Effector memory CD8-positive, alpha-beta T cell (primary cell): ENCODE data around the gene CAPSL.

Experiments used
- ATAC-seq: fragments of 150-1000 bp; cut with Tn5 transposase; replicated peaks from 2 replicates; pipeline ENCODE4 v1.10.0; 2021; ENCODE audit warnings: mild to moderate bottlenecking, moderate library complexity
- DNase-seq, 3 experiments: peaks; one replicate each; pipeline ENCODE4 v3.0.0; 2021
- H3K27ac Mint-ChIP-seq, 2 donors: one replicate each; pipeline ENCODE4 v1.8.0; 2022; ENCODE audit warnings: mild to moderate bottlenecking in 2 of 2, mixed read lengths in 2 of 2, moderate library complexity in 2 of 2
- H3K27me3 Mint-ChIP-seq, 2 donors: one replicate each; pipeline ENCODE4 v1.8.0; 2022; ENCODE audit warnings: mixed read lengths in 2 of 2
- H3K36me3 Mint-ChIP-seq: one replicate; pipeline ENCODE4 v1.8.0; 2022; ENCODE audit warnings: mild to moderate bottlenecking, moderate library complexity, mixed read lengths; ENCODE audit not compliant: insufficient read depth
- H3K4me1 Mint-ChIP-seq, 2 donors: one replicate each; pipeline ENCODE4 v1.8.0; 2022; ENCODE audit warnings: low read depth in 2 of 2, mixed read lengths in 2 of 2
- H3K4me3 Mint-ChIP-seq, 2 donors: one replicate each; pipeline ENCODE4 v1.8.0; 2022; ENCODE audit warnings: mild to moderate bottlenecking in 2 of 2, mixed read lengths in 2 of 2, moderate library complexity in 2 of 2
- H3K9me3 Mint-ChIP-seq, 2 donors: one replicate each; pipeline ENCODE4 v1.8.0; 2022; ENCODE audit warnings: mixed read lengths in 2 of 2

CAPSL gene

DNA sequence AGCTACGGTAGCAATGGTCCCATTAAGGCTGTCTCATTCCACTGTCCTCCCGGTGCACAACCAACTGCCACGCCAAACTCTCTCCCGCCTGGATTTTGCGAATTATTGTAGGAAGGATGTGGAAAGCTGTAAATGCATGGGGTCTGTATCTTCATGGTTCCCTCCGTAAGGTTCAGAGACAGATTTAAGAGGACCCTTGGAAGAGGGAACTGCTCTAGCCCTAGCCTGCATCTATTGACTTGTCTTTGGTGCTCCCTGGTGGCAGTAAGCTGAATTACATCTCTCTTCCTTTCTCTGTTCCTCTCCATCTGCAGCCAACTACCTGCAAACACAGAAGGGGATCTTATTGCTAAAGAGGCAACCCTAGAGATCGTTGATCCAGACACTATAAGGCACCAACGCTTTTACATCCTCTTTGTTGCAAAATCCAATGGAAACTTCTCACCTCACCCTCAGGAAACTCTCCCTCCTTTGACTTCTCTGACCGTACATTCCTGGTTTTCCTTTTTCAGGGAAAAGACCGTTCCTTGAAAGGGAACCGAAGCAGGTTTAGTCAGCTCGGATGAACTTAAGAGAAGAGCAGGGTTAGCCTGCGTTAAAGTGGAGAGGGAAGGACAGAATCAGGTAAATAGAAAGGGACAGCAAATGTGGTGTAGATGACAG lies 11.9 kb downstream of the CAPSL start:
- Mint-ChIP-seq H3K9me3 (no peaks in the 10 kb centered on the region), H3K4me1 (peaks cover 24 to 27% of the 10 kb centered on the region in 2 donors), H3K36me3 (no peaks in the 10 kb centered on the region), H3K27ac (peak overlapping the region; percentile 42 to 85), H3K4me3 (peak overlapping the region; percentile 4 to 18), H3K27me3 (peaks cover 0 to 9% of the 10 kb centered on the region in 2 donors)
- peak; percentile 45 for ATAC-seq
- DNase-seq: peak; percentile 68 to 74 (median 69)

DNA sequence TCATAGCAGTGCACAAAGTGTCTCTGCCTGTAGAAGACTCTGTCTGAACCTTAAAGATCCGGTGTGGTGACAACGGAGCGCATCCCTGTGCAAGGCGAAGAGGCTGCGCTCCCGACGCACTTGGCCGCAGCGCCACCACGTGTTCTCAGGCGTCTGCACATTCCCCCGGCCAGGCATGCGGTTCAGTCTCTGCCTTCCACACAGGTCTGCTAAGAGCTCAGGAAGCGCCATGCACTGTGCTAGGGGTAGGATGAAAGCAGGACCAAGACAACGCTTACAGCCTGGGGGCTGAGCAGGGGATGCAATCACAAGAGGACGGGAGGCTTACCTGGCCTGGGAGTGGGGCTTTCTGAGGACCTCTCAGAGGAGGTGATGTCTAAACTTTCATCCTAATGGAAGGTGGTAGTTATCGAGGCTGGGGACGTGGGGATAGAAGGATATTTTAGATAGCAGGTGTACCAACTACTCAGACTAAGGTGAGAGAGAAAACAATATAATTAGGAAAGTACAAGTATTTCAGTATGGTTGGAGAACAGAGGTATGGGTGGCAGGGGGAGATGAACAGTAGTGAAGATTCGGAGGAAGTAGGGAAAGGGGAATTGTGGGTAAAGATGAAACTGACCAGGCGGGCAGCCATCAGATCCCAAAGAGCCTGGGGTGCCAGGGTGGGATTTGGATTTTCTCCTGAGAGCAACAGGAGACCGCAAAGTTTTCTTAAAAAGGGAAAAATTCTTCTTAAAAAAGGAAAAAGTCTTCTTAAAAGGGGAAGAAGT lies 13.3 kb downstream of the CAPSL start:
- DNase-seq (peak; percentile 72 to 79 (median 74)), ATAC-seq (peak; percentile 91)
- Mint-ChIP-seq H3K9me3 (no peaks in the 10 kb centered on the region), H3K27ac (peak overlapping the region; percentile 42 to 85), H3K27me3 (peaks cover 0 to 9% of the 10 kb centered on the region in 2 donors), H3K36me3 (no peaks in the 10 kb centered on the region), H3K4me3 (peak overlapping the region; percentile 65 to 80), H3K4me1 (peaks cover 24 to 27% of the 10 kb centered on the region in 2 donors)

DNA sequence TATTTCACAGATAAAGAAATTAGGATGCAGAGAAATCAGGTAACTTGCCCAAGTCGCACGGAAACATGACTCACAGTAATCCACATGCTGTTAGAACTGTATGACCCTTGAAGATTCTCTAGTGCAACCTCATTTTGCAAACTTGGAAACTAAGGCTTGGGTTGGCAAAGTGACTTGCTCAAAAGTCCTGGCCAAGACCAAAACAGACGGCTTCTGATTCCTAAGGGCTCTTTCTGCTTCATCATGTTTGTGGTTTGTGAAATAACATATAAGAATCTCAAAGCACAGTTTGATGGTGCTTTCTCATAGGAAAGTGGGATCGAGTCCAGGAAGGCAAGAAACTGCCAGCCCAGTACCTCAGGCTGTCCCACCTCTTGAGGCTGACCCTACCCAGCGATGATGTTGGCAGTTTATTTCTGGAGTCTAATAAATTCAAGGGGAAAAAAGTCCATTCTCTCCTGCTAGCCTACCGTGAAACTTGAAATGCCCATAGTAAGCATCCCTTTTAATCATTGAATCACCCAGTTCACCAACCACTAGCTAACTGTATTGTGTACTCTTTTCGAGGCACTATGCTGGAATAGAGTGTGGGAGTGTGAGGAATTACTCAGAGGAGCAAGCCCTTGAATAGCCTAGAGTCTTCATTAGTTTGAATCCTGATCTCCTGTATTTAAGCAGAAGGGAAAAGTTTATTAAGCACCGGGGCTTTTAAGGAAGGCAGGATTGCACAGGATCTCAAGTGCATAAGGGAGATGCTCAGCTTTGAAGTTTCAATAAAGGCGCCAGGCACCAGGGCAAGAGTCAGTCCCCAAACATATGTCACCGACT lies 14.1 kb downstream of the CAPSL start:
- H3K27ac Mint-ChIP-seq: peak overlapping the region; percentile 42 to 85
- H3K9me3 Mint-ChIP-seq: peaks cover 4 to 5% of the 10 kb centered on the region in 2 donors
- H3K4me3 Mint-ChIP-seq: peak overlapping the region; percentile 65 to 80
- H3K4me1 Mint-ChIP-seq: peaks cover 24 to 28% of the 10 kb centered on the region in 2 donors
- DNase-seq (no peak), ATAC-seq (no peak)
- H3K36me3 Mint-ChIP-seq: no peaks in the 10 kb centered on the region
- peaks cover 0 to 9% of the 10 kb centered on the region in 2 donors for H3K27me3 Mint-ChIP-seq

DNA sequence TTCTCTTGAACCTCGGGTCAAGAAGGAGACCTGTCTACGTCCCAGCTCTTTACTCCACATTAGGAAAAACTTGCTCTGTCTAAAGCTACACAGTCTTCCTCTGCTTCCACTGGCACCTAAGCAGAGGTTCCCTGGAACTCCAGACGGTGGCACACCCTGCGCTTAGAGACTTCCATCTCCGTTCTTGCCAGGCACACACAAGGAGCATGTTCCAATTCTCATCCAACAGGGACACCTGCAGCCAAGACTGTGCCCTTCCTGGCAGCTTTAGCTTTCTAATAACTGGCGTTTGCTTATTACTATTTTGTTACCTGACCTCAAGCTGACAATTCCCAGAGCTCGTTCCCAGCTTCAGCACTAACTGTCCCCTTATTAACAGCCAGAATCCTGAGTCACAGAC lies 16.0 kb downstream of the CAPSL start:
- DNase-seq (no peak), ATAC-seq (no peak)
- Mint-ChIP-seq H3K4me1 (peaks cover 24 to 29% of the 10 kb centered on the region in 2 donors), H3K9me3 (peaks cover 7 to 8% of the 10 kb centered on the region in 2 donors), H3K36me3 (no peaks in the 10 kb centered on the region), H3K4me3 (no peak overlapping the region), H3K27ac (no peak overlapping the region), H3K27me3 (peaks cover 0 to 9% of the 10 kb centered on the region in 2 donors)

DNA sequence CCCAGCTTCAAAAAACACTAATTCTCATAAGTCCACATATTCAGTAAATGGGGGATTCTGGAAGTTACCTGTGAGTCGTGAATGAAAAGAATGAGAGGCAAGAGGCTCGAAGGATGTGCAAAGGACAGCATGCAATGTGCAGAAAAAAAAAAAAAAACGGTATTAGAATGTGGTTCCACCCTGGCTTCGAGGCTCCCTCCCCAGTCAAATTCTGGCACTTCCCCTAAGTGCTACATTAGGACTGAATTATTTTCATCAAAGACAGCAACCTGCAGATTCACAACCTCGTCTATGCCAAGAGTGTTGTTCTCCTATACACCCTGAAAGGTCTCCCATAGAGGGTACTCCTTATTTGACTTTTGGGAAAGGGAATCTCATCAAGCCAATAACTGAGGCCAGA lies 16.5 kb downstream of the CAPSL start:
- no peak for DNase-seq
- peaks cover 7 to 8% of the 10 kb centered on the region in 2 donors for H3K9me3 Mint-ChIP-seq
- no peak for ATAC-seq
- H3K27ac Mint-ChIP-seq: peak overlapping the region in 1 of 2 donors; percentile 45
- H3K27me3 Mint-ChIP-seq: peaks cover 0 to 9% of the 10 kb centered on the region in 2 donors
- H3K36me3 Mint-ChIP-seq: no peaks in the 10 kb centered on the region
- H3K4me3 Mint-ChIP-seq: no peak overlapping the region
- peaks cover 24 to 29% of the 10 kb centered on the region in 2 donors for H3K4me1 Mint-ChIP-seq

DNA sequence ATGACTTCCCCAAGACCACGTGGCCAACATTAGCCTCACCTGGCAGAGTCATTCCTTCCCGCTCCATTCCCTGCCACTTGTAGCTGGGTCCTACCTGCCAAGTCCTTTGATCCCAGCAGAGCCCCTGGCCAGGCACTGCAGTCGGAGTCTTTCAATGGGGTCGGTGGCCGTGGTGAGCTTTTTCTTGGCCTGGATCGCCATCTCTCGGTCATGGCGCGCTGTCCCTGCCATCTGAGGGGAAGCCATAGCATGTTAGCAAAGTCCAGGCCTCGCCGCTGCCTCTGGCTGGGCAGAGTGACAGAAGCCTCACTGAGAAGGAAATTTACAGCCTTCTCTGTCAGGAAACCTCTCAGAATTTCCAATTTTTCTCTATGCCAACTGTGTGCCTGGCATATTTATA lies 17.5 kb downstream of the CAPSL start:
- Mint-ChIP-seq H3K4me1 (peaks cover 18 to 24% of the 10 kb centered on the region in 2 donors), H3K9me3 (peaks cover 7 to 13% of the 10 kb centered on the region in 2 donors), H3K36me3 (no peaks in the 10 kb centered on the region), H3K4me3 (no peak overlapping the region), H3K27ac (peak overlapping the region in 1 of 2 donors; percentile 11), H3K27me3 (peaks cover 0 to 9% of the 10 kb centered on the region in 2 donors)
- ATAC-seq (no peak), DNase-seq (no peak)

DNA sequence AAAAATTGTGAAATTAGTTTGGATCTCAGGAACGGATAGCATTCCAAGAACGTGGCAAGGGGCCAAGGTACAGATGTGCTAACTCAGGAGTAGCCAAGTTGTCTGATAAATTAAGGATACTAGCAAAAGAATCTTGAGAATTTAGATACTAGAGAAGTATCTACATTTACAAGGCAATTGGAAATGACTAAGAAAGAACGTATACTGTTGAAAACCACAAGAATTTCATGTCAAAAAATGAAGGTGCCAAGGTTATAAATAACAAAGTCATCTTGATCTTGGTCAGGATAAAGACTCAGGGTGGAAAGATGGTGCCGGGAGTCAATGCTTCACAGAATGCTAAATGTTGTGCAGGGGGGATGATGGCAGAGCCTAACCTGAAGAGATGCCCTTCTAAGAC lies 19.2 kb downstream of the CAPSL start:
- Mint-ChIP-seq H3K4me1 (peaks cover 4 to 11% of the 10 kb centered on the region in 2 donors), H3K4me3 (no peak overlapping the region), H3K36me3 (no peaks in the 10 kb centered on the region), H3K27me3 (peaks cover 0 to 9% of the 10 kb centered on the region in 2 donors), H3K9me3 (peaks cover 7 to 13% of the 10 kb centered on the region in 2 donors), H3K27ac (peak overlapping the region in 1 of 2 donors; percentile 36)
- DNase-seq (no peak), ATAC-seq (no peak)

DNA sequence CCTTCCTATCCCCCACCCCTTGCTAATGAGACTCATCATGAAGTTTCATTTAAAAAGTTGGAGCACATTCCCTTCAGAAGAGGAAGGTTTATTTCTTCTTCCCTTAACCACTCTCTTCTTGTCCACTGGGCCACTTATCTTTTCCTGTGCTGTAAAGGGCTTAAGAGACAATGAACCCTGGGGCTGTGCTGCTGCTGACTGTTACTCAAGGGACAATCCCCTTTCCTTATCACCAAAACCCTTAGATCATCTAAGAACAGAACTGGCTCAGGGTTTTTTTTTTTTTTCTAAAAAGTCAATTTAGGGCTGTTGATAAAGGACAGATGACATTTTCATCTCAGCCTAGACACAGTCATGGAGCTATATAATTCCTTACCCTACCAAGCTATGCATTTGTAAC lies 29.6 kb downstream of the CAPSL start:
- no peak for ATAC-seq
- DNase-seq: no peak
- peaks cover 4 to 10% of the 10 kb centered on the region in 2 donors for H3K4me1 Mint-ChIP-seq
- no peaks in the 10 kb centered on the region for H3K9me3 Mint-ChIP-seq
- no peaks in the 10 kb centered on the region for H3K27me3 Mint-ChIP-seq
- no peak overlapping the region for H3K27ac Mint-ChIP-seq
- H3K36me3 Mint-ChIP-seq: no peaks in the 10 kb centered on the region
- no peak overlapping the region for H3K4me3 Mint-ChIP-seq

DNA sequence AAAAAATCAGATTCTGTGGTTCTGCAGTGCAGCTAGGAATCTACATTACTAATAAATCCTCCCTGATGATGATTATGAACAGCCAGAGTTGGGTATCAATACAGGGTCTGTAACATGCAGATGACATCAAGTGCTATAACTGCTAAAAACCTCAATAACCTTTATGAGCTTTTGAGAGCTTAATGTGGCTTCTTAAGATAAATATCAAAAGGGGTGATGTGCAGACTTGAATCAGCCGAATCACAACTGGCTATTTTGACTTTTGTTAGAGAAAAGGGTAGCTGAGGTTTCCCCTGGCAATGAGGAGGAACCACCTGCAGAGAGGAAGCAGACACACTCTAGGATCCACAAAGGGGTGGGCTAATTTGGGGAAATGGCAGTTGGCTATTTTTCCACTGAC lies 30.2 kb downstream of the CAPSL start:
- no peaks in the 10 kb centered on the region for H3K36me3 Mint-ChIP-seq
- no peaks in the 10 kb centered on the region for H3K27me3 Mint-ChIP-seq
- H3K4me1 Mint-ChIP-seq: peaks cover 7 to 11% of the 10 kb centered on the region in 2 donors
- DNase-seq (no peak), ATAC-seq (no peak)
- H3K4me3 Mint-ChIP-seq: no peak overlapping the region
- no peak overlapping the region for H3K27ac Mint-ChIP-seq
- no peaks in the 10 kb centered on the region for H3K9me3 Mint-ChIP-seq

DNA sequence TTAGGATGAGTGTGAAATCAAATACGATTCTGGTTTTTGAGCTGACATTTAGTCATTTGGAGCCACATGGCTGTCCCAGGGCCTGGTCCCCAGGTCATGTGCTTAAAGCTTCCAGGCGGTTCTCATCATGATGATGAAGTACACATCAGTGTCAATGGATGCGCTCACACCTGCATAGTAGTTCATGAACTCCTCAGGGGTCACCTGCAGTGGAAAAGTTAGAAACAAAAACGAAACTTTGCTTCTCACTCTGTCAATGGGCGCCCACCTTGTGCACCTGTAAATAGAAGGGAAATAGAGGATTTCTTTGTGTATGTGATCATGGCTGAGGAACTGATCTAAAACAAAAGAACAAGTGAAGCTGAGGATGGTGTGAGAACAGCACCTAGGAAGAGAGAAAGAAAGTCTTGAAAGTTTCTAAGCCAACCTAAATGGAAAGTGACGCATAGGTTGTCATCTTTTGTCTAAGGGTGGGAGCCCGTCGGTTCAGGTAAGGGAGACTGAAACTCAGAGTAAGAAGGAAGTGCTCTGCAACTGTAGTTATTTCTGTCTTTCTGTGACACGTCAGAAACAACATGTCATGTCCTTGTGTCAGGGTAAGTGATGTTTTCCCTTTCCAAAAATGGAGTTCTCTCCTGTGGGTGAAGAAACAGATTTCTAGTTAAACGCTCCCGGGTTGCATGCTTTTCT lies 33.8 kb downstream of the CAPSL start:
- Mint-ChIP-seq H3K27me3 (no peaks in the 10 kb centered on the region), H3K27ac (peak overlapping the region; percentile 27 to 70), H3K9me3 (no peaks in the 10 kb centered on the region), H3K4me3 (peak overlapping the region in 1 of 2 donors; percentile 19), H3K36me3 (no peaks in the 10 kb centered on the region), H3K4me1 (peaks cover 34 to 41% of the 10 kb centered on the region in 2 donors)
- ATAC-seq (no peak), DNase-seq (no peak)

DNA sequence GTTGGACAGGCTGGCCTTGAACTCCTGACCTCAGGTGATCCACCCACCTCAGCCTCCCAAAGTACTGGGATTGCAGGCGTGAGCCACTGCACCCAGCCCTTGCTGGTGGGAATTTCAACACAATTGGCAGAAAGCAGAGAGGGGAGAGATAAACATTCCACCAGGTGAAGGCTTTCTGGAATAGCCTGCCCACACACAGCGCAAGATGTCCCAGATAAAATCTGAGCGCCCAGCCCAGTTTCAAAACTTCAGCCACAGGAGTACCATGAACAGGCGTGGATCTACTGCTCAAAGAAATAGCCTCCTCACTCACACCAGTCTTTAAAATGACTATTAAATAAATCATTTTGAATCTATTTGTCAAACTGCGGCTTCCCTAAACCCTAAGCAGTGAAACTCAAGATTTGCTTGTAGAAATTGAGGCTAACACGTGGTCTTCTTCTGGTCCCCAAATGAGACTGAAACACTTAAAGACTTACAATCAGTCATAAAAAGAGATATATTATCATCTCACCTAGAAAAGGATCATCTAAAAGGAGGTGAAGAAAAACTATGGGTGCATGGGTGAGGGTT lies 34.7 kb downstream of the CAPSL start:
- DNase-seq: no peak
- H3K9me3 Mint-ChIP-seq: no peaks in the 10 kb centered on the region
- H3K4me3 Mint-ChIP-seq: no peak overlapping the region
- H3K27ac Mint-ChIP-seq: peak overlapping the region; percentile 70 to 77
- no peak for ATAC-seq
- peaks cover 41 to 45% of the 10 kb centered on the region in 2 donors for H3K4me1 Mint-ChIP-seq
- H3K27me3 Mint-ChIP-seq: no peaks in the 10 kb centered on the region
- no peaks in the 10 kb centered on the region for H3K36me3 Mint-ChIP-seq

DNA sequence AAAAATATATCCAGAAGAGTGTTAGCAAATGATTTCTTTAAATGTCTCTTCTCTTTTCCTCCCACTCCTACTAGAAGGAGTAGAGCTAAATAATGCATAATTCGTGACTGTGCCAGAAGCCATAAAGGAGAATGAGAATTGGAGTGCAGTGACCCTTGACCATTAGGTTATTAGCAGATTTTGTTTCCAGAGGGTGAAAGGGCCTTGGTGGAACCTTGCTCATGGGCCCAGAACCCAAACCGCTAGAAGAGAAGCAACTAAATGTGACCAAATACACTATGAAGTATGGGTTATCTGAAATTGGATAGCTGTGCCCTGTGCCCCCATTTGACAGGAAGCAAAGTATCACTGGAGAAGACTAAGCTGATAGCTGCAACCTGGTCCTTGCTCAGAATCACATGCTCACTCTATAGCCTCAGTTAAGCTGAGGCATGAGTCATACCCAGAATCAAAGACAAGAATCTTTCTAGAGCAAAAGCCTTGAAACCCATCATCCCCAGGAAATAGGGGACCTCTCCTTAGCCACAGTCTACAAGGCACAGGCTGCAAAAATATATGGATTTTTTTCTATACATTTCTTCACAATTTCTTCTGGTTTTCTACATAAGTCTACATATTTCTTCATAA lies 36.3 kb downstream of the CAPSL start:
- Mint-ChIP-seq H3K36me3 (no peaks in the 10 kb centered on the region), H3K27me3 (no peaks in the 10 kb centered on the region), H3K4me1 (peaks cover 41 to 43% of the 10 kb centered on the region in 2 donors), H3K9me3 (no peaks in the 10 kb centered on the region), H3K27ac (peak overlapping the region; percentile 36 to 92), H3K4me3 (peak overlapping the region in 1 of 2 donors; percentile 21)
- DNase-seq (no peak), ATAC-seq (peak; percentile 81)
